Upper lobe of right lung (tissue), 1 donor: ENCODE measurements around the gene HAO1. TPM values are rescaled to one million over a fixed set of nuclear protein-coding genes. Genes with fewer than 3 reads are reported as not detected.
"Not testable (repeated sequence)": the region's sequence is repeated elsewhere in the genome, so short reads cannot be mapped to it uniquely, and the experiment has no call there.

Source experiments
- ATAC-seq: fragments of 200-7000 bp; cut with Tn5 transposase; one replicate; pipeline ENCODE4 v1.9.1; 2020; ENCODE audit warnings: mild to moderate bottlenecking, moderate library complexity
- DNase-seq: peaks from one replicate; pipeline ENCODE4 v3.0.0-alpha.2; 2020
- H3K27ac ChIP-seq: fragments of 200-600 bp; one replicate; pipeline ENCODE4 v1.8.0; 2022
- H3K27me3 ChIP-seq: fragments of 200-600 bp; one replicate; pipeline ENCODE4 v1.8.0; 2022; ENCODE audit warnings: mild to moderate bottlenecking
- H3K36me3 ChIP-seq: fragments of 200-600 bp; one replicate; pipeline ENCODE4 v1.8.0; 2022
- H3K4me1 ChIP-seq: fragments of 200-600 bp; one replicate; pipeline ENCODE4 v1.8.0; 2022
- H3K4me3 ChIP-seq: fragments of 200-600 bp; one replicate; pipeline ENCODE4 v1.8.0; 2022; ENCODE audit warnings: mild to moderate bottlenecking
- H3K9me3 ChIP-seq: fragments of 200-600 bp; one replicate; pipeline ENCODE4 v1.8.0; 2022
- intact Hi-C: fragments of 100-400 bp; cut with DNase I; formaldehyde crosslinking; loops from one replicate; pipeline ENCODE4 v1.11.0; 2022
- total RNA-seq: library from RNA; stranded (reverse); fragmentation: NEBNext Ultra II Directional; extraction: Animal tissue kit (Norgen Biotek cat#: 25700); gene quantifications from one replicate; pipeline ENCODE4 v1.2.1, GENCODE V29; 2021
- TF ChIP-seq, protein P1 (sequence below): fragments of 200-600 bp; IDR thresholded peaks from one replicate; pipeline ENCODE4 v1.8.0; 2022; ENCODE audit warnings: antibody characterized with exemption
- donor health status: DM: no; HTN: yes; CAD: no; lungs with severe emphysema.

The HAO1 gene
- total RNA-seq, 1 donor from 2014 or later = not detected

GRCh38 chr20:7841291-7841970 is 98.8 kb downstream of the HAO1 start:
- ATAC-seq (no peak), DNase-seq (no peak)
- H3K27me3 ChIP-seq = no peaks in the 10 kb centered on the region
- intact Hi-C loops = no loop called here
- TF ChIP-seq, protein P1, sequence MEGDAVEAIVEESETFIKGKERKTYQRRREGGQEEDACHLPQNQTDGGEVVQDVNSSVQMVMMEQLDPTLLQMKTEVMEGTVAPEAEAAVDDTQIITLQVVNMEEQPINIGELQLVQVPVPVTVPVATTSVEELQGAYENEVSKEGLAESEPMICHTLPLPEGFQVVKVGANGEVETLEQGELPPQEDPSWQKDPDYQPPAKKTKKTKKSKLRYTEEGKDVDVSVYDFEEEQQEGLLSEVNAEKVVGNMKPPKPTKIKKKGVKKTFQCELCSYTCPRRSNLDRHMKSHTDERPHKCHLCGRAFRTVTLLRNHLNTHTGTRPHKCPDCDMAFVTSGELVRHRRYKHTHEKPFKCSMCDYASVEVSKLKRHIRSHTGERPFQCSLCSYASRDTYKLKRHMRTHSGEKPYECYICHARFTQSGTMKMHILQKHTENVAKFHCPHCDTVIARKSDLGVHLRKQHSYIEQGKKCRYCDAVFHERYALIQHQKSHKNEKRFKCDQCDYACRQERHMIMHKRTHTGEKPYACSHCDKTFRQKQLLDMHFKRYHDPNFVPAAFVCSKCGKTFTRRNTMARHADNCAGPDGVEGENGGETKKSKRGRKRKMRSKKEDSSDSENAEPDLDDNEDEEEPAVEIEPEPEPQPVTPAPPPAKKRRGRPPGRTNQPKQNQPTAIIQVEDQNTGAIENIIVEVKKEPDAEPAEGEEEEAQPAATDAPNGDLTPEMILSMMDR = no peak
- H3K36me3 ChIP-seq = no peaks in the 10 kb centered on the region
- H3K9me3 ChIP-seq = no peaks in the 10 kb centered on the region
- H3K27ac ChIP-seq = no peak overlapping the region
- no peak overlapping the region for H3K4me3 ChIP-seq
- H3K4me1 ChIP-seq = no peaks in the 10 kb centered on the region

- TF ChIP-seq, protein P1 = no peak
- H3K9me3 ChIP-seq = no peaks in the 10 kb centered on the region
- intact Hi-C loops = no loop called here
- H3K4me3 ChIP-seq = no peak overlapping the region
- H3K27me3 ChIP-seq = no peaks in the 10 kb centered on the region
- no peak for DNase-seq
- no peaks in the 10 kb centered on the region for H3K4me1 ChIP-seq
- ATAC-seq = no peak
- no peaks in the 10 kb centered on the region for H3K36me3 ChIP-seq
- H3K27ac ChIP-seq = no peak overlapping the region
Measured at GRCh38 chr20:7836076-7836475, 104.2 kb downstream of the HAO1 start.

DNA sequence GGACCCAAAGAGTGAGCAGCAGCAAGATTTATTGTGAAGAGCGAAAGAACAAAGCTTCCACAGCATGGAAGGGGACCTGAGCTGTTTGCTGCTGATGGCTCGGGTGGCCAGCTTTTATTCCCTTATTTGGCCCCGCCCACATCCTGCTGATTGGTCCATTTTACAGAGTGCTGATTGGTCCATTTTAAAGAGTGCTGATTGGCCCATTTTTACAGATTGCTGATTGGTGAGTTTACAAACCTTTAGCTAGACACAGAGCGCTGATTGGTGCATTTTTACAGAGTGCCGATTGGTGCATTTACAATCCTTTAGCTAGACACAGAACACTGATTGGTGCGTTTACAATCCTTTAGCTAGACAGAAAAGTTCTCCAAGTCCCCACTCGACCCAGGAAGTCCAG is 105.8 kb downstream of the HAO1 start:
- H3K4me1 ChIP-seq, H3K27ac ChIP-seq, H3K9me3 ChIP-seq, ATAC-seq, H3K36me3 ChIP-seq, H3K27me3 ChIP-seq, intact Hi-C loops, H3K4me3 ChIP-seq, DNase-seq: not testable (repeated sequence)

Other genes starting within 250 kb of the HAO1 start
- 45.0 TPM for gene TMX4, start 79.3 kb upstream of the HAO1 start, total RNA-seq
- gene PLCB1, start 191.8 kb upstream of the HAO1 start, total RNA-seq = 12.4 TPM